ENCODE results near the gene KDM6A. TPM values are rescaled to one million over a fixed set of nuclear protein-coding genes. Genes with fewer than 3 reads are reported as not detected.

Gene KDM6A
- polyA plus RNA-seq, 1 experiment = 9.9 TPM

GRCh38 chrX:44978976-44979375 is 106.0 kb downstream of the KDM6A start:
- H3K27me3 ChIP-seq (ENCODE audit: control insufficient read depth, insufficient read depth, low read length) = no peaks in the 10 kb centered on the region
- POLR2A ChIA-PET = no interaction called here
- no peak for TF ChIP-seq CTCF (IDR thresholded peaks at IDR 0.05; ENCODE audit: low read depth, low read length)

GRCh38 chrX:44980403-44980802 is 107.4 kb downstream of the KDM6A start:
- POLR2A ChIA-PET = no interaction called here
- no peak overlapping the region for H3K4me3 ChIP-seq (ENCODE audit: low read depth, low read length)
- CTCF ChIA-PET = no interaction called here
- no peak for TF ChIP-seq CTCF (IDR thresholded peaks at IDR 0.05; ENCODE audit: low read depth, low read length)
- H3K9me3 ChIP-seq (ENCODE audit: control insufficient read depth, insufficient read depth, low read length) = peaks cover 3% of the 10 kb centered on the region; the same call in 1 of the 2 replicates
- DNase-seq (ENCODE audit: low read depth, low spot score) = no peak
- no peaks in the 10 kb centered on the region for H3K27me3 ChIP-seq (ENCODE audit: control insufficient read depth, insufficient read depth, low read length)
- H3K27ac ChIP-seq (ENCODE audit: low read depth, low read length) = no peak overlapping the region

More at GRCh38 chrX:44978976-44979375, 106.0 kb downstream of the KDM6A start:
- DNase-seq (ENCODE audit: low read depth, low spot score) = no peak
- Histone ChIP-seq H3K4me3 (ENCODE audit: low read depth, low read length) (no peak overlapping the region), H3K9me3 (ENCODE audit: control insufficient read depth, insufficient read depth, low read length) (peaks cover 3% of the 10 kb centered on the region; the same call in 1 of the 2 replicates), H3K27ac (ENCODE audit: low read depth, low read length) (no peak overlapping the region)
- CTCF ChIA-PET = no interaction called here

GRCh38 chrX:44980883-44981282 is 107.9 kb downstream of the KDM6A start:
- DNase-seq (ENCODE audit: low read depth, low spot score) = no peak
- Histone ChIP-seq H3K27me3 (ENCODE audit: control insufficient read depth, insufficient read depth, low read length) (no peaks in the 10 kb centered on the region), H3K27ac (ENCODE audit: low read depth, low read length) (no peak overlapping the region), H3K9me3 (ENCODE audit: control insufficient read depth, insufficient read depth, low read length) (peaks cover under 1% of the 10 kb centered on the region; the same call in 1 of the 2 replicates), H3K4me3 (ENCODE audit: low read depth, low read length) (no peak overlapping the region)
- CTCF ChIA-PET = no interaction called here
- TF ChIP-seq CTCF (IDR thresholded peaks at IDR 0.05; ENCODE audit: low read depth, low read length) = no peak
- POLR2A ChIA-PET = no interaction called here

- TF ChIP-seq CTCF (IDR thresholded peaks at IDR 0.05; ENCODE audit: low read depth, low read length) = no peak
- Histone ChIP-seq H3K4me3 (ENCODE audit: low read depth, low read length) (no peak overlapping the region), H3K27ac (ENCODE audit: low read depth, low read length) (no peak overlapping the region), H3K9me3 (ENCODE audit: control insufficient read depth, insufficient read depth, low read length) (peaks cover 6% of the 10 kb centered on the region; the same call in 1 of the 2 replicates), H3K27me3 (ENCODE audit: control insufficient read depth, insufficient read depth, low read length) (no peaks in the 10 kb centered on the region)
- ChIA-PET CTCF (no interaction called here), POLR2A (no interaction called here)
- DNase-seq (ENCODE audit: low read depth, low spot score) = no peak
Measured at GRCh38 chrX:44989995-44990770, 117.2 kb downstream of the KDM6A start.

GRCh38 chrX:44992775-44993174 is 119.8 kb downstream of the KDM6A start:
- Histone ChIP-seq H3K4me3 (ENCODE audit: low read depth, low read length) (no peak overlapping the region), H3K9me3 (ENCODE audit: control insufficient read depth, insufficient read depth, low read length) (peaks cover 6% of the 10 kb centered on the region; the same call in 1 of the 2 replicates), H3K27me3 (ENCODE audit: control insufficient read depth, insufficient read depth, low read length) (no peaks in the 10 kb centered on the region), H3K27ac (ENCODE audit: low read depth, low read length) (no peak overlapping the region)
- POLR2A ChIA-PET = interaction anchor here (0.7 kb wide), 1 partner anchor 79 kb away, joined by 14 read pairs; no protein-coding TSS in a partner anchor
- TF ChIP-seq CTCF (IDR thresholded peaks at IDR 0.05; ENCODE audit: low read depth, low read length) = no peak
- no peak for DNase-seq (ENCODE audit: low read depth, low spot score)
- CTCF ChIA-PET = no interaction called here
